ENCODE data around the gene FZD4. TPM values are rescaled to one million over a fixed set of nuclear protein-coding genes. Genes with fewer than 3 reads are reported as not detected.

The FZD4 gene
- total and polyA plus RNA-seq, 2 donors (not counting 3 experiments of a cell fraction or from before 2014, with no cell fraction given), result 56.6 to 112 TPM

DNA sequence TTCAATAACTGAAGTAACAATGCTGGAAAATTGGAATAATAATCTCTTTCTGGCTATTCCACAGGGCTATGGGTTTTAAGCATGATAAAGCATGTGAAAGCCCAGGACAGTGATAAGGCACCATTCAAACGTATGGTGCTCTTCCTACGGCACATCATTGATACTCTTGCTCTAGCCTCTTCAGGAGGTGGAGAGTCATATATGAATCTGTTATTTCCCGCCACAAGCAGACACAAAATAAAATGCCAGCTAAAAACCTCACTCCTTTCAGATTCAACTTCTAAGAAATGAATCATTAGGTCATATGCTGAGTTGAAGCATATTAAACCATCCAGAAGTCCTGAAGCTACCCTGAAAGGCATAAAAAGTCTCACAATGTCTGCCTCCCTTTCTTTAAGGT is 49.9 kb downstream of the FZD4 start:
- Histone ChIP-seq H3K4me2 (ENCODE audit: insufficient read depth, low read length) (no peak overlapping the region), H3K9me3 (replicated peaks; ENCODE audit: control insufficient read depth, insufficient read depth, low read length) (no peaks in the 10 kb centered on the region), H3K27ac (ENCODE audit: insufficient read depth, low read depth, low read length) (no peak overlapping the region), H3K9me1 (replicated peaks; ENCODE audit: control insufficient read depth, extremely low read depth, insufficient read depth, low read length) (no peaks in the 10 kb centered on the region), H2AFZ (ENCODE audit: low read depth, low read length) (no peak overlapping the region), H3K4me3 (replicated peaks in 1 of 3; ENCODE audit: insufficient read depth in 1 of 3, low read depth in 1 of 3, low read length in 3 of 3) (no peak overlapping the region), H4K20me1 (replicated peaks; ENCODE audit: control insufficient read depth, extremely low read depth, insufficient read depth, low read length) (no peaks in the 10 kb centered on the region), H3K27me3 (ENCODE audit: control insufficient read depth in 2 of 2, insufficient read depth in 2 of 2, low read length in 2 of 2) (no peaks in the 10 kb centered on the region), H3K36me3 (ENCODE audit: control insufficient read depth in 2 of 2, extremely low read depth in 1 of 2, insufficient read depth in 2 of 2, low read length in 2 of 2) (no peaks in the 10 kb centered on the region), H3K9ac (replicated peaks; ENCODE audit: extremely low read depth, insufficient read depth, low read length) (no peak overlapping the region), H3K79me2 (ENCODE audit: control insufficient read depth, insufficient read depth, low read length) (no peaks in the 10 kb centered on the region), H3K4me1 (ENCODE audit: control insufficient read depth, extremely low read depth, insufficient read depth, low read length) (peaks cover 6% of the 10 kb centered on the region)
- ChIA-PET CTCF (no interaction called here), POLR2A (no interaction called here)
- BruUV-seq (replicated peaks), result no TSS peak
- FAIRE-seq (no peak), DNase-seq (ENCODE audit: low read depth, low spot score) (no peak)
- dilution Hi-C loops (cut with MboI; ENCODE audit: extremely low pct_ligation_motif_present, low sequenced_read_pairs) (no loop called here), intact Hi-C loops (cut with micrococcal nuclease) (no loop called here)
- no peak for TF ChIP-seq MYC (IDR thresholded peaks at IDR 0.05; ENCODE audit: low read depth, low read length)
- TF ChIP-seq POLR2A (IDR thresholded peaks at IDR 0.05; ENCODE audit: low read depth, low read length), result no peak
- TF ChIP-seq POLR2AphosphoS5 (IDR thresholded peaks at IDR 0.05; ENCODE audit: insufficient read depth, low read depth, low read length), result no peak
- TF ChIP-seq, protein P1, sequence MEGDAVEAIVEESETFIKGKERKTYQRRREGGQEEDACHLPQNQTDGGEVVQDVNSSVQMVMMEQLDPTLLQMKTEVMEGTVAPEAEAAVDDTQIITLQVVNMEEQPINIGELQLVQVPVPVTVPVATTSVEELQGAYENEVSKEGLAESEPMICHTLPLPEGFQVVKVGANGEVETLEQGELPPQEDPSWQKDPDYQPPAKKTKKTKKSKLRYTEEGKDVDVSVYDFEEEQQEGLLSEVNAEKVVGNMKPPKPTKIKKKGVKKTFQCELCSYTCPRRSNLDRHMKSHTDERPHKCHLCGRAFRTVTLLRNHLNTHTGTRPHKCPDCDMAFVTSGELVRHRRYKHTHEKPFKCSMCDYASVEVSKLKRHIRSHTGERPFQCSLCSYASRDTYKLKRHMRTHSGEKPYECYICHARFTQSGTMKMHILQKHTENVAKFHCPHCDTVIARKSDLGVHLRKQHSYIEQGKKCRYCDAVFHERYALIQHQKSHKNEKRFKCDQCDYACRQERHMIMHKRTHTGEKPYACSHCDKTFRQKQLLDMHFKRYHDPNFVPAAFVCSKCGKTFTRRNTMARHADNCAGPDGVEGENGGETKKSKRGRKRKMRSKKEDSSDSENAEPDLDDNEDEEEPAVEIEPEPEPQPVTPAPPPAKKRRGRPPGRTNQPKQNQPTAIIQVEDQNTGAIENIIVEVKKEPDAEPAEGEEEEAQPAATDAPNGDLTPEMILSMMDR (IDR thresholded peaks at IDR 0.05; ENCODE audit: extremely low read depth in 1 of 2, insufficient read depth in 1 of 2, low read depth in 1 of 2, low read length in 2 of 2), result no peak
- TF ChIP-seq GATA2 (IDR thresholded peaks at IDR 0.05; ENCODE audit: insufficient read depth, insufficient read length, low read depth, low read length), result no peak
- TF ChIP-seq, protein P2, sequence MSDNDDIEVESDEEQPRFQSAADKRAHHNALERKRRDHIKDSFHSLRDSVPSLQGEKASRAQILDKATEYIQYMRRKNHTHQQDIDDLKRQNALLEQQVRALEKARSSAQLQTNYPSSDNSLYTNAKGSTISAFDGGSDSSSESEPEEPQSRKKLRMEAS (IDR thresholded peaks at IDR 0.05; ENCODE audit: insufficient read depth, insufficient read length), result no peak

DNA sequence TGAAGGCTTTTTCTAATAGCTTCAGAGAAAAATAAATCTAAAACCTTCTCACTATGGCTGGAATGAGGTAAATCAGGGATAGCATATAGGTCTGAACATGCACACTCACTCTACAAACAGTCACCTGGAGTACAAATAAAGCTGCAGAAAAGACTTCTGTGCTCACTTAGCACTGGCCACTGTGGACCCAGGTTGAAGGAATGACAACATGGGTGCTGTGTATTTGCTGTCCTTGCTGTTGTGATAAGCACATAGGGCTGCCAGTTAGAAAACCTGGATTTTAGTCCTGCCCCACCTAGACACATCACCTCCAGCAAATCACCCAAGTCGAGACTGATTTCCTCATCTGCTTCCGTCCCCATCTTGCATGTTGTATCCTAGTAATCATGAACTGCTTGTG is 51.2 kb downstream of the FZD4 start:
- no peak overlapping the region for H3K27ac ChIP-seq (ENCODE audit: insufficient read depth, low read depth, low read length)
- no peak for TF ChIP-seq EZH2 (IDR thresholded peaks at IDR 0.05; ENCODE audit: borderline replicate concordance, low read depth, low read length, severe bottlenecking)
- no peak for TF ChIP-seq POLR2A (IDR thresholded peaks at IDR 0.05; ENCODE audit: low read depth, low read length)
- TF ChIP-seq, protein P1 (IDR thresholded peaks at IDR 0.05; ENCODE audit: extremely low read depth in 1 of 2, insufficient read depth in 1 of 2, low read depth in 1 of 2, low read length in 2 of 2), result no peak
- TF ChIP-seq MYC (IDR thresholded peaks at IDR 0.05; ENCODE audit: low read depth, low read length), result no peak
- no peak for TF ChIP-seq FOS (IDR thresholded peaks at IDR 0.05; ENCODE audit: borderline replicate concordance, insufficient read depth, low read length)
- TF ChIP-seq, protein P2 (IDR thresholded peaks at IDR 0.05; ENCODE audit: insufficient read depth, insufficient read length), result no peak
- no peak for TF ChIP-seq JUN (IDR thresholded peaks at IDR 0.05; ENCODE audit: borderline replicate concordance, insufficient read depth, insufficient read length, low read depth)
- TF ChIP-seq GATA2 (IDR thresholded peaks at IDR 0.05; ENCODE audit: insufficient read depth, insufficient read length, low read depth, low read length), result no peak
- no peak for TF ChIP-seq POLR2AphosphoS5 (IDR thresholded peaks at IDR 0.05; ENCODE audit: insufficient read depth, low read depth, low read length)
- ChIA-PET POLR2A (no interaction called here), CTCF (interaction anchor here (0.7 kb wide), 1 partner anchor 295 kb away, joined by 3 read pairs; no protein-coding TSS in a partner anchor)
- DNase-seq (ENCODE audit: low read depth, low spot score), result no peak
- no peaks in the 10 kb centered on the region for H3K79me2 ChIP-seq (ENCODE audit: control insufficient read depth, insufficient read depth, low read length)
- intact Hi-C loops (cut with micrococcal nuclease) (no loop called here), dilution Hi-C loops (cut with MboI; ENCODE audit: extremely low pct_ligation_motif_present, low sequenced_read_pairs) (no loop called here)
- H3K9me3 ChIP-seq (replicated peaks; ENCODE audit: control insufficient read depth, insufficient read depth, low read length), result no peaks in the 10 kb centered on the region
- H3K36me3 ChIP-seq (ENCODE audit: control insufficient read depth in 2 of 2, extremely low read depth in 1 of 2, insufficient read depth in 2 of 2, low read length in 2 of 2), result no peaks in the 10 kb centered on the region
- H3K9ac ChIP-seq (replicated peaks; ENCODE audit: extremely low read depth, insufficient read depth, low read length), result no peak overlapping the region
- no peak overlapping the region for H3K4me2 ChIP-seq (ENCODE audit: insufficient read depth, low read length)
- H4K20me1 ChIP-seq (replicated peaks; ENCODE audit: control insufficient read depth, extremely low read depth, insufficient read depth, low read length), result no peaks in the 10 kb centered on the region
- no peak overlapping the region for H3K4me3 ChIP-seq (replicated peaks in 1 of 3; ENCODE audit: insufficient read depth in 1 of 3, low read depth in 1 of 3, low read length in 3 of 3)
- no peaks in the 10 kb centered on the region for H3K9me1 ChIP-seq (replicated peaks; ENCODE audit: control insufficient read depth, extremely low read depth, insufficient read depth, low read length)
- no peak overlapping the region for H2AFZ ChIP-seq (ENCODE audit: low read depth, low read length)
- H3K27me3 ChIP-seq (ENCODE audit: control insufficient read depth in 2 of 2, insufficient read depth in 2 of 2, low read length in 2 of 2), result no peaks in the 10 kb centered on the region
- no TSS peak for BruUV-seq (replicated peaks)
- no peak for FAIRE-seq
- H3K4me1 ChIP-seq (ENCODE audit: control insufficient read depth, extremely low read depth, insufficient read depth, low read length), result peaks cover 6% of the 10 kb centered on the region
